Gastroesophageal sphincter (tissue), 4 donors: ENCODE results near the gene LDLRAD4. TPM values are rescaled to one million over a fixed set of nuclear protein-coding genes. Genes with fewer than 3 reads are reported as not detected.

Experiments used
- ATAC-seq: fragments of 150-250 bp; one replicate; pipeline ENCODE4 v1.9.1; 2016; ENCODE audit warnings: mild to moderate bottlenecking, moderate library complexity
- H3K27ac ChIP-seq, 4 donors: fragments of 200-600 bp; sonication (generic) in 3 of 4; 1 replicate in 3 of 4; 2 replicates in 1 of 4; pipeline ENCODE4 v1.5.1; 2016 to 2019
- H3K27me3 ChIP-seq: fragments of 200-600 bp; sonication (generic); one replicate; pipeline ENCODE4 v1.5.1; 2019
- H3K36me3 ChIP-seq, 2 donors: fragments of 200-600 bp; sonication (generic); one replicate each; pipeline ENCODE4 v1.5.1; 2019; ENCODE audit warnings: control low read depth in 1 of 2
- H3K4me1 ChIP-seq, 3 donors: fragments of 200-600 bp; sonication (generic); 1 replicate in 2 of 3; 2 replicates in 1 of 3; pipeline ENCODE4 v1.5.1; 2016 to 2019; ENCODE audit warnings: control low read depth in 2 of 3
- H3K4me3 ChIP-seq, 2 donors: fragments of 200-600 bp; sonication (generic); one replicate each; pipeline ENCODE4 v1.5.1; 2019; ENCODE audit warnings: mild to moderate bottlenecking in 1 of 2, moderate library complexity in 1 of 2
- H3K9me3 ChIP-seq, 3 donors: fragments of 200-600 bp; sonication (generic); one replicate each; pipeline ENCODE4 v1.5.1; 2017 to 2019; ENCODE audit warnings: control low read depth in 2 of 3
- CTCF ChIP-seq, 4 experiments: fragments of 200-600 bp in 2 of 4; fragments of 450-650 bp in 2 of 4; sonication (generic) in 1 of 4; IDR thresholded peaks; one replicate each; pipeline ENCODE4 v1.5.1; 2017 to 2019; ENCODE audit warnings: antibody characterized with exemption in 4 of 4, mild to moderate bottlenecking in 2 of 4, moderate library complexity in 2 of 4
- EP300 ChIP-seq: sonication (generic); formaldehyde crosslinking; IDR thresholded peaks from one replicate; pipeline ENCODE4 v1.6.1; 2017; ENCODE audit warnings: antibody characterized with exemption, mild to moderate bottlenecking
- POLR2A ChIP-seq, 2 donors: fragments of 450-650 bp; IDR thresholded peaks; one replicate each; pipeline ENCODE4 v1.6.1; 2017; ENCODE audit warnings: antibody characterized with exemption in 2 of 2, mild to moderate bottlenecking in 2 of 2, moderate library complexity in 1 of 2
- POLR2AphosphoS5 ChIP-seq: sonication (generic); formaldehyde crosslinking; IDR thresholded peaks from one replicate; pipeline ENCODE4 v1.6.1; 2017; ENCODE audit warnings: antibody characterized with exemption
- WGBS, 2 donors: methylation state at CpG; one replicate each; pipeline ENCODE4 v1.1.5; 2018; ENCODE audit warnings: low coverage in 1 of 2; 5-methylcytosine and 5-hydroxymethylcytosine counted together
- total RNA-seq, 4 donors: library from RNA; depleted of rRNA; stranded (reverse); fragments of >200 nt; gene quantifications; one replicate each; pipeline ENCODE4 v1.1.0, GENCODE V29; 2016

The LDLRAD4 gene
- total RNA-seq, 4 donors from 2014 or later = 28.1 to 85.9 (median 55.2) TPM

GRCh38 chr18:13276530-13277520, 58.3 kb downstream of the LDLRAD4 start:
- Histone ChIP-seq H3K9me3 (no peaks in the 10 kb centered on the region), H3K4me3 (no peak overlapping the region), H3K4me1 (peaks cover 4 to 67% (median 15%) of the 10 kb centered on the region in 3 donors), H3K27ac (peak overlapping the region in 3 of 4 donors; percentile 58 to 71 (median 64)), H3K36me3 (peaks cover 0 to 14% of the 10 kb centered on the region in 2 donors), H3K27me3 (no peaks in the 10 kb centered on the region)
- no peak for TF ChIP-seq EP300
- no peak for TF ChIP-seq POLR2AphosphoS5
- no peak for TF ChIP-seq CTCF (IDR thresholded peaks at IDR 0.05)
- no peak for TF ChIP-seq POLR2A (IDR thresholded peaks at IDR 0.05)
- peak; percentile 51 for ATAC-seq
- 45 to 46% methylated on average over 4 to 9 of the region's 23 CpGs for WGBS, 2 donors

GRCh38 chr18:13278062-13278630, 59.6 kb downstream of the LDLRAD4 start:
- ATAC-seq = no peak
- Histone ChIP-seq H3K36me3 (peaks cover 0 to 14% of the 10 kb centered on the region in 2 donors), H3K4me3 (no peak overlapping the region), H3K4me1 (peaks cover 4 to 60% (median 15%) of the 10 kb centered on the region in 3 donors), H3K9me3 (no peaks in the 10 kb centered on the region), H3K27ac (peak overlapping the region in 1 of 4 donors; percentile 71), H3K27me3 (no peaks in the 10 kb centered on the region)
- no peak for TF ChIP-seq POLR2A (IDR thresholded peaks at IDR 0.05)
- TF ChIP-seq CTCF (IDR thresholded peaks at IDR 0.05) = no peak
- TF ChIP-seq EP300 = no peak
- TF ChIP-seq POLR2AphosphoS5 = no peak
- 94% methylated on average over 9 of the region's 10 CpGs; no CpG with 5 or more reads in 1 of the 2 donors for WGBS, 2 donors

- 85 to 94% methylated on average over 11 to 18 of the region's 22 CpGs for WGBS, 2 donors
- no peak overlapping the region for H3K27ac ChIP-seq
- ATAC-seq = no peak
Observed at GRCh38 chr18:13279181-13280069, 60.9 kb downstream of the LDLRAD4 start.

More at GRCh38 chr18:13279181-13280069, 60.9 kb downstream of the LDLRAD4 start:
- Histone ChIP-seq H3K9me3 (no peaks in the 10 kb centered on the region), H3K27me3 (no peaks in the 10 kb centered on the region), H3K4me3 (no peak overlapping the region), H3K4me1 (peaks cover 0 to 60% (median 7%) of the 10 kb centered on the region in 3 donors), H3K36me3 (peaks cover 0 to 14% of the 10 kb centered on the region in 2 donors)
- TF ChIP-seq POLR2A (IDR thresholded peaks at IDR 0.05) (no peak), CTCF (IDR thresholded peaks at IDR 0.05) (no peak), EP300 (no peak), POLR2AphosphoS5 (no peak)
